AG04449 (cell line): ENCODE measurements around the gene SLAIN1.

ENCODE experiments used
- CTCF ChIA-PET: fragments of 350-600 bp; formaldehyde crosslinking; extraction: SDS; loops from one replicate; lab custom pipeline; 2021; ENCODE audit warnings: antibody characterized with exemption; lab: Yijun Ruan, JAX
- POLR2A ChIA-PET: fragments of 400-600, 350-600 bp; formaldehyde crosslinking; extraction: SDS; loops from one replicate; lab custom pipeline; 2020; ENCODE audit warnings: antibody characterized with exemption, inconsistent platforms; lab: Yijun Ruan, JAX
- DNase-seq: peaks from one replicate; pipeline ENCODE4 v3.0.0-alpha.2; 2010; ENCODE audit warnings: low read depth, low spot score
- H3K4me3 ChIP-seq: 2 replicates; pipeline ENCODE4 v1.5.1; 2011; ENCODE audit warnings: low read depth, mild to moderate bottlenecking, control low read depth, low read length
- TF ChIP-seq, protein P1 (sequence below): IDR thresholded peaks from one replicate; pipeline ENCODE4 v1.5.1; 2011; ENCODE audit warnings: mild to moderate bottlenecking, moderate library complexity, low read length, control low read depth, inconsistent platforms; ENCODE audit not compliant: insufficient read depth; ENCODE audit errors: missing control alignments

Gene SLAIN1

DNA sequence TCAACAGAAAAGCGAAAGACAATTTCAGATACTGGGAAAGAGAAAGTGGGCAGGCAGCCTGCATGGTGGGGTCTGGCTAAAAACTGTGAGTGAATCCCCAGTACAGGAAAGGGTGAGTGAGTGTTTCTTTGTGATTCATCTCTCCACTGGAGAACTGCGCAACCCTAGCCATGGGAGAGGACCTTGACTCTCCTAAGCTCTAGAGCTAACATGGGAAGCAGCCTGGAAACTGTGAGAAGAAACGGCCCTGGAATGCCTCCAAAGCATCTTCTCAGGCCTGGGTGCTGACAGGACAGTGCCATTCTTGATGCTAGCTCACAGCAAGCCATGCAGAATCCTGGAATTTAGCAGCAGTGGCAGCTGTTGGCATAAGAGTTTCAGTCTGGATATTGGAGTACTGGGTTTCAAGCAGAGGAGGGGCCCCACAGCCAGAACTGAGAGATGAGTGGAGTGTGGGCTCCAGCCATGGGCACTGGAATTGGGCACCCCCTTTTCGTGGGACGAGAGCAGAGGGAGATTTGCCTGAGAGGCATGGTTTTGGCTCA lies 18.7 kb upstream of the SLAIN1 start:
- ChIA-PET CTCF (no interaction called here), POLR2A (no interaction called here)
- TF ChIP-seq, protein P1, sequence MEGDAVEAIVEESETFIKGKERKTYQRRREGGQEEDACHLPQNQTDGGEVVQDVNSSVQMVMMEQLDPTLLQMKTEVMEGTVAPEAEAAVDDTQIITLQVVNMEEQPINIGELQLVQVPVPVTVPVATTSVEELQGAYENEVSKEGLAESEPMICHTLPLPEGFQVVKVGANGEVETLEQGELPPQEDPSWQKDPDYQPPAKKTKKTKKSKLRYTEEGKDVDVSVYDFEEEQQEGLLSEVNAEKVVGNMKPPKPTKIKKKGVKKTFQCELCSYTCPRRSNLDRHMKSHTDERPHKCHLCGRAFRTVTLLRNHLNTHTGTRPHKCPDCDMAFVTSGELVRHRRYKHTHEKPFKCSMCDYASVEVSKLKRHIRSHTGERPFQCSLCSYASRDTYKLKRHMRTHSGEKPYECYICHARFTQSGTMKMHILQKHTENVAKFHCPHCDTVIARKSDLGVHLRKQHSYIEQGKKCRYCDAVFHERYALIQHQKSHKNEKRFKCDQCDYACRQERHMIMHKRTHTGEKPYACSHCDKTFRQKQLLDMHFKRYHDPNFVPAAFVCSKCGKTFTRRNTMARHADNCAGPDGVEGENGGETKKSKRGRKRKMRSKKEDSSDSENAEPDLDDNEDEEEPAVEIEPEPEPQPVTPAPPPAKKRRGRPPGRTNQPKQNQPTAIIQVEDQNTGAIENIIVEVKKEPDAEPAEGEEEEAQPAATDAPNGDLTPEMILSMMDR: no peak
- no peak overlapping the region for H3K4me3 ChIP-seq
- no peak for DNase-seq

DNA sequence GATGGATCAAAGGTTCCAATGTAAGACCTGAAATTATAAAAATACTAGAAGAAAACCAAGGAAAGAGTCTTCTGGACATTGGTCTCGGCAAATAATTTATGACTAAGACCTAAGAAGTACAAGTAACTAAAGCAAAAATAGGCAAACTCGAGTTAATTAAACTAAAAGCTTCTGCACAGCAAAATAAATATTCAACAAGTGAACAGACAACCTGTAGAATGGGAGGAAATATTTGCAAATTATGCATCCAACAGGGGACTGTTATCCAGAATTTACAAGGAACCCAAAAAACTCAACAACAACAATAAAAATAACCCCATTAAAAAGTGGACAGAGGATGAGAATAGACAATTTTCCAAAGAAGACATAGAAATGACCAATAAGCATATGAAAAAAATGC lies 9.7 kb upstream of the SLAIN1 start:
- no peak for DNase-seq
- CTCF ChIA-PET: no interaction called here
- POLR2A ChIA-PET: no interaction called here
- TF ChIP-seq, protein P1: no peak
- no peak overlapping the region for H3K4me3 ChIP-seq

DNA sequence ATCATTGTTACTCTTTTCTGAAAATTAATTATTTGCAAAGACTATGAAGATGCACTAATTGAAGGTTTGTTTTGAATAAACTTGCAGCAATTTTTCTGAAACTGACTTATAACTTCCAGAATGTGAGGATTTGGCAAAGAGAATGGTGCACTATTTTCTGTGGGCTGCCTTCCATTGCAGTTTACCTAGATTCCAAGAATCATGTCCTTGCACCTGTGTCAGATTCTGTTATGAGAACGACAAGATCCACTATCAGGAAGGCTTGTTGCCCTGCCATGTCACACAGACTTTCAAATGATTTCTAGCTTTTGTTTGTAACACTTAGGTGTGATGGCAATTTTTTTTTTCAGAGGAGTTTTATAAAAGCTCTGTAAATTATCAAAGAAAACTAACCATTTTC lies 5.6 kb upstream of the SLAIN1 start:
- no peak overlapping the region for H3K4me3 ChIP-seq
- DNase-seq: no peak
- TF ChIP-seq, protein P1: no peak
- ChIA-PET POLR2A (no interaction called here), CTCF (no interaction called here)

DNA sequence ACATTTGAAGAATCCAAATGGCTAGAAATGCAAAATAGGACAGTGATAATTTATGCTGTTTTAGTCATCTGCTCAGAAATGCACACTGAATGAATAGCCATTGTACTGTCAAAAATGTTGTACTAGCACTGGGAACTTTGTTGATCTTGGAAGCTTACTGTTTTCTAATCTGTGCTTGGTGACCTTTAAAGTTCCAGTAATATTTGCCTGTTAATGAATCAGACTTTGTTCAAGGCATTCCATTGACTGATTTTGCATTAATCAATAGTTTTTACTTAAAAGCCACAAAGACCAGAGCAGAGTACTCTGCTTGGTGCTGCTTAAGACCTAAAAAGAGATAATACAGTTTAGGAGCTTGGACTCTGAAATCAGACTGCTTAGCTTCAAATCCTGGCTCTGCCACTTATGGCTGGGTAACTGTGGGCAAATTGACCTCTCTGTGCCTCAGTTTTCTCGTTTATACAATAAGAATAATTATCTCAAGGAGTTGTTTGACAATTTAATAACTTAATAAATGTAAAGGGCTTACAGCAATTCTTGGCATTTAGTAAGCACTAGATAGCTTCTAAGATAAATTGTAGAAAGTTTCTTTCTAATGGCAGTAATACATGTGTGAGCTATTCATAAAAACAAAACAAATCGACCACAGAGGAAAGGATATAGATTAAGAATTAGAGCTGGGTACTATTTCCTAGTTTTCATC lies 4.6 kb upstream of the SLAIN1 start:
- POLR2A ChIA-PET: no interaction called here
- H3K4me3 ChIP-seq: no peak overlapping the region

DNA sequence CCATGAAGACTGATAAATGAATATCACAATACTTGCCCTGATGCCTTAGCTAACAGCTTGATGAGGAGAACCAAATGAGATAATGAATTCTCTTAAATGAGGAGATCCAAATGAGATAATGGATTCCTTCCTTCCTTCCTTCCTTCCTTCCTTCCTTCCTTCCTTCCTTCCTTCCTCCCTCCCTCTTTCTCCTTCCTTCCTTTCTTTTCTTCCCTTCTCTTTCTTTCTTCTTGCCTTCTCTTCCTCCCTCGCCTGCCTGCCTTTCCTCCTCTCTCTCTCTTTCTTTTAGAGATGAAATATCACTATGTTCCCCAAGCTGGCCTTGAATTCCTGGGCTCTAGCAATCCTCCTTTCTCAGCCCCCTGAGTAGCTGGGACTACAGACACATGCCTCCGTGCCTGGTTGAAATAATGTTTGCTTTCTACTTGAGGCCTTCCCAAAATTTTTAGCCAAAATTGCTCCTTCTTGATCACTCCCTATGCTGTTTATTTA lies 4.0 kb upstream of the SLAIN1 start:
- DNase-seq: no peak
- ChIA-PET POLR2A (no interaction called here), CTCF (no interaction called here)
- no peak overlapping the region for H3K4me3 ChIP-seq
- TF ChIP-seq, protein P1: no peak

More for the DNA sequence above, 4.6 kb upstream of the SLAIN1 start:
- CTCF ChIA-PET: no interaction called here
- TF ChIP-seq, protein P1: no peak
- DNase-seq: no peak

DNA sequence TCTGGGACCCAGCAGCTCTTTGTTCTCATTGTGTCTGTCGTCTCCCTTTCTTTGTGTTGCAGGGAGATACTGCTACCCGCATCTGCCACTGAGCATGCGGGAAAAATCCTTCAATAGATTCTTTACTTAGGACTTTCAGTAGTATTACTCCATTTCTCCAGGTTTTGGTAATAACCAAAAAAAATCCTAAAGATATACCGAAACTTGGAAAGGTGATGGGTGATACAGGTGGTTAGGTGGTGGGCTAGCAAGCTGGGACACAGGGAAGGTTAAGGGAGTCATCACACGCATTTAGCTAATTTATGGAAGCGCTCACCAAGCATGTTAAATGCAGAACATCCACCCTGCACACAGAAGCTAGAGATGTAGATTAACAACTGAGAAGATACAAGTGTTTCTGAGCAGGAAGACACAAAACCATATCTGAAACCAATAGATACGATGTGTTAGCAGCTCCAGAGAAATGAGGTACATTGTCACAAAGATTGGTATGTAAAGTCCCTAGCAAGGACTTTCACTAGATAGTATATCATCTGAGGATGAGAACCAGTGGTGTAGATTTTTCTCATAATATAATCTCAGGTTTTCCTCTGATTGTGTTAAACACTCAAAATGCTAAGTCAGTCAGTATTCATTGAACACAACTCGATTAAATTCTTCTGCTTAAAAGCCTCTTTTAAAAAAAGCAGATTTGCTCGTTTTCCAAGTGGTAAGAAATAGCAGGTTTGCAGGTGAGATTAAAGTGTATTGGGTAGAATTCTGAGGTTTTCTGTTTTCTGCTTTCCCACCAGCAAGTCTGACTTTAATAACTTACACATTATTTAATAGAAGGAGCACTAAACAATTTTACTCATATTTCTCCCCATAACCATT lies 1.2 kb upstream of the SLAIN1 start:
- TF ChIP-seq, protein P1: no peak
- no peak for DNase-seq
- ChIA-PET CTCF (no interaction called here), POLR2A (no interaction called here)
- no peak overlapping the region for H3K4me3 ChIP-seq
